GM21367 (cell line): ENCODE results near the gene RTN4RL1.

Experiments
- ATAC-seq: cut with Tn5 transposase; IDR thresholded peaks from one replicate; pipeline ENCODE4 v1.9.1; 2021; ENCODE audit not compliant: unreplicated experiment

RTN4RL1 gene

DNA sequence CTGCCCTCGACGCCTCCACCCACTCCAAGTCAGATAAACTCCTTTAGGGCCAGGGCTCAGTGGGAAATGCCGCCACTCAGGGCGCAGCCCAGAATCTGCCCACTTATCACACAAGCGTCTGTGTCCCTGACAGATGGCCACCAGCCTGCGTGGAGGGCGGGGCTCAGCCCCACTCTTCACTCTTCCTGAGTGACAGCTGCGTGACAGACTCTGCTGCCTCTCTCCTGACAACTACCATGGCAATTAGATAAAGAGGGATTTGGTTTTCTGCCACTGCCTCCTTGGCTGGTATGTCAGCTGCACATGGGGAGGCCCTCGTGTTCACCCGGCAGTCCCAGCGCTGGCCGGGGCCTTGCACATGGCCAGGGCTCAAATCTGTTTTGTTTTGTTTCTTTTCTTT, 96.2 kb downstream of the RTN4RL1 start:
- ATAC-seq = no peak

DNA sequence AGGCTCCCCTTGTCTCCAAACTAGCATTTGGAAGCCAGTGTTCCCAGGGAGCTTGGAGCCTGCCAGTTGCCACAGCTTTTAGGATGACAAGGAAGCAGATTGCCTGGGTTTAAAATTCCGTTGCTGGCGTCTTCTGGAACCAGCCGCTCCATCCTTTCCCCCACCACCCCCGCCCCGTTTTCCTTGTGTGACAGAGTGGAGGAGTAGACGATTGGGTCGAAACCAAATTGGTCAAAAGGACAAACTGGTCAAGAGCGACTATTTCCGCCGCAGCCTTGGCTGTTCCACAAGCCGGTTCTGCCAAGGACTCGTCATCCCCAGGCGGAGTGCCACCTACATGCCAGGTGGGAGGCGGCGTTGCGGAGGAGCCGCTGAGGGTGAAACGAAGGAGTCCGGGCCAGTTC, 104.2 kb downstream of the RTN4RL1 start:
- no peak for ATAC-seq

DNA sequence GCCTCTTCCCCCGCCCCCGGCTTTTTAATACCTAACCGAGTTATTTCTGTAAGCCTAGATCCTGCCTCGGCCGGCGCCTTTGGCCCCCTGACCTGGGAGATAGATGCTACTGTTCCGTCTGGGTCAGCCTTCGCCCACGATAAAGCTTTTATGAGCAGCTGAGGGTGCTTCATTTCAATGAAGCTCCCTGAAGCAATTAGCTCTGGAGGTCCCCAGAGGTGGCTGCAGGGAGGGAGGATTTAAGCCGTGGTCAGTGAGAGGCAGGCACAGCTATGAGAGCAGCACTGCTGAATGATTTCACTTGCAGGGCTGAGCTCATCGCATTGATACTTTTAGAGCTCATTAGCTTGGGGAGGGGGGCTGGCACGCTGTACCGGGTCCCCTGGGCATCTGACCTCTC, 105.9 kb downstream of the RTN4RL1 start:
- no peak for ATAC-seq

DNA sequence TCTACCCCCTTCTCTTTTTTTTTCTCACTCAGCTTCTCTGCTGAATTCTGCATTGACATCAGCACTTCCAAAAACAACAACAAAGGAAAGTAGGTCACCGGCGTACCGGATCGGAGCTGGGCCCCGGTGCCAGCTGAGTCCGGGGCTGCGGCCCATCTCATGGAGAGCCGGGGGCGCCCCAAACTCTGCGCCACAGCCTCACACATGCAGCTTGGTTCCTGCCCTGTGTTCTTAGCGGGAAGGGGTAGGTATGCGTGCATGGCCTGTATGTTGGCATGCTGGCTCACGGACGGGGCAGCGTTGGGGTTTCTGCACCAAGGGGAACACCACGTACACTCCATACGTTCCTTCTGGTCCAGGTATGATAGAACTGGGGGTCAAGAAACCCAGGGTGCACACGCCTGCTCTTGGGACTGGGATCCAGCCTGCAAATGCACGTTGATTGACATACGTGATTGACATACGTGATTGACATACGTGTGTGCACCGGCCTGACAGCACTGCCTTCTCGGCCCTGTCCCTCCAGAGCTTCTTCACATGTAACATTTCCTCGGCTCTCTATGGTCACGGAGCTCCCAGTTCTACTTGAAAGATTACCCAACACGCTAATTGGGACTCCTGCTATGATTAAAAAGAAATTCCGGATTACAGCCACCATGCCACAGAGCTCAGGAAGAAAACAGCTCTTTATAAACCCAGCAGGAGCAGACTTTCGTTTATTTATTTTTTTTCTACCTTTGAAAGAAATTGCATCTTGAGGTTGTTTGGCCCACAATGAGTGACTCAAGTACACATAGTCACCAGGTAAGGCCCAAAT, 106.6 kb downstream of the RTN4RL1 start:
- ATAC-seq = no peak

DNA sequence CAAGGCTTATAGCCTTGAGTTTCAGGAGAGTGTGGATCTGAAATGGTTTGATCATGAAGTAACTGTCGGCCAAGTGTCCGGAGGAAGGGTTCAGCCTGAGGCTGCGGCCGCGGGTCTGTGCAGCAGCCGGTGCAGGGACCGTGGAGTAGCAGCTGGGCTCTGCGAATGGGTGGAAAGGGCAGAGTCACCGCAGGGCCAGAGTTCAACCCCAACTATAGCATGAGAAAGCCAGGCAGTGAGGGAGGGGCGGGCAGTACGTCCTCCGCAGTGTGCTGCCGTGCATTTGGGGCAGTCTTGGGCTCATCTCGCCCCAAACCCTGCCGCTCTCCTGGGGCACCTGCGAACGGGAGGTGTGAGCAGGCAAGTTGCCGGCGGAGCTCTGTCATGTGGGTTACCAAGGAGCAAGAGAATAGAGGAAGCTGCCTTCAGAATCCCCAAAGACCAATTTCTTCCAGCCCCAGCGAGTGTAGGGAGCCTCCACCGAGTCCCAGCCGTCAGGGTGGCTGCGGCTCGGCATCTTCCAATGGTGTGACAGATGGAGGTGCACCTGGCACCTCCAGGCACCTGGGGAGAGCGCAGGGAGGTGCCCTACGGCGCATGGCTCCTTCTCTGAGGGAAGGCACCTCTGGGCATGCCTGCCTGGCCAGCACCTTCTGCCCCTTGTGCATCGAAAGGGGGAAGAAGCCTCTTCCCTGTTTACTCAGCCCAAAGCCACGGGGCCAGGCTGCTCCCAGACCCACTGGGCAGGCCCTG, 108.0 kb downstream of the RTN4RL1 start:
- no peak for ATAC-seq

DNA sequence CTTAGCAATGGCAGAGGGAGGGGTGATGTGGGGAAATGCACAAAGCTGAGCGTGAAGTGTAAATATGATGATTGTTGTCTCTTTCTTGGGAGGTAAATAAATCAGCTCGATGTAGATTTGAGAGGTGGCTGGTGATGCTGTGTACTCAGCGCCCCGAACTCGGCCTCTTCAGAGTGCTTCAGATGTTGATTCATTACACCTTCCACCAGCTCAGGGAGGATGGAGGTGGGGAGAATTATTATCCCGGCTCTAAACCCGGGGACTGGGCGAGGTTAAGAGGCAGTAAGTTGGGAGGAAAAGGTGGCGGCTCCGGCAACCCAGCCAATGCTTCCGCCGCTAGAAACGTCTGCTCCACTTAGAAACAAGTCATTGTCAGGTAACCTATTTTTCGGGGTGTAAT, 108.8 kb downstream of the RTN4RL1 start:
- ATAC-seq = no peak

DNA sequence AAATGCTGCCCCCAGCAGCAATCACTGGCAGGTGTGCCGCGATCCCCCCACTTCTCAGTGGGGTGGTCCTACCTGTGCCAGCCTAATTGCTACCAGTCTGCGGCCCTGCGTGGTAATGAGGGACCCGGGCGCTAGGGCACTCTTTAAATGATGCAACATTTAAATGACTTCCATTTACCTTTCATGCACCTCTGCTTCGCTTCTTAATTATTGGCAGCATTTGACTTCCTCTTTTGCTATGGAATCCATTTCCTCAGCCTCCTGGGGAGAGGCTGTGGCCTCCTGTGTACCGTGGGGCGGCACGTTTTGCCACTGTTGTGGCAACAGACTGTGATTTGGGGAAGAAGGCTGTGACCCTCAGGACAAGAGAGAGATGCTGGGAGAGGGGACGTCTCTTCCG, 109.2 kb downstream of the RTN4RL1 start:
- ATAC-seq = no peak

DNA sequence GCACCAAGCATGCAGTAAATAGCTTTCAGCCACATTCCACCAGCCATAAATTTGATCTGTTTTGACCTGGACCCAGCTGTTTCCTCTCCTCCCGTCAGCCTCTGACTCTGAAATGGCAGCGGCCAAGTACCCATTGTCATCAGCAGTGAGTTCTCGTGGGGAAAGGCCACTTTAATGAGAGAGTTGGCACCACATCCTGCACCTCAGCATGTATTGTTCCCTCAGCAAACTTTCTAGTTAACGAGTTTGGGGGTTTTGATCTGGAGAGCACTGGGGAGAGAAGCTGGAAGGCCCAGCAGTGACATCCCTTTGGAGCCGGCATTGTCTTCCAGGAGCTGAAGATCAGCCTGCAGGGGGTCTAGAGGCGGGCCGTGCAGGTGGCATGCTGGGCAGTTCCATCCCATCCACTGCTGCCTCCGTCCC, 110.5 kb downstream of the RTN4RL1 start:
- ATAC-seq = no peak

DNA sequence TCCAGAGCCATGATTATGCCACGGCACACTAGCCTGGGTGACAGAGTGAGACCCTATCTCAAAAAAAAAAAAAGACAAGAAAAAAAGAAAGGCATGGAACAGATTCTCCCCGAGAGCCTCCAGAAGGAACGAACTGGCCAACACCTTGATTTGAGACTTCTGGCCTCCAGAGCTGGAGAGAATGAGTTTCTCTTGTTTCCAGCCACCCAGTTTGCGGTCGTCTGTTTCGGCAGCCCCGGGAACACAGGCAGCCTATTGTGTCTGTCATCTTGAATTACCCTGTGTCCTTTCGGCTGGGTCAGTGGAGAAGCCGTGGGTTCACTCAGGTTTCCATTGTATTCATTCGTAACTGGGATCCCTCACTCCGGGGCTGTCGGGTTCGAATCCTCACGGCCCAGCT, 111.4 kb downstream of the RTN4RL1 start:
- no peak for ATAC-seq

DNA sequence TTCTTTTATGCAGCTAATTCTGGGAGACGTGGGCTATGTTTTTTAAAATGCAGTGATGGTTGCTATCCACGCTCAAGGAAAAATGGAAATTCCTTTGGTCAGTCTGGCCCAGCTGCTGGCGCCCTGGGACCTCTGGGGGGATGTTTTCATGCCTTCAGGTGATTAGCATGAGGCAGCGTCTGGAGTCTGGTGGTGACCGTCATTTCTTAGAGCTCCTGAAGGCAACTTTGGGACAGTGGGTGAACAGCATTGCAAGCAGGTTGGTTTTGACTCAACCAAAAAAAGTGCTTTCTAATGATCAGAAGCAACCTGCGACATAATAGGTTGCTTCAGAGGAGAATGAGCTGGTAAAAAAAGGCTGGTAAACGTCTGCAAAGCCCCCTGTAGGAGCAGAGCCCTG, 113.0 kb downstream of the RTN4RL1 start:
- no peak for ATAC-seq

DNA sequence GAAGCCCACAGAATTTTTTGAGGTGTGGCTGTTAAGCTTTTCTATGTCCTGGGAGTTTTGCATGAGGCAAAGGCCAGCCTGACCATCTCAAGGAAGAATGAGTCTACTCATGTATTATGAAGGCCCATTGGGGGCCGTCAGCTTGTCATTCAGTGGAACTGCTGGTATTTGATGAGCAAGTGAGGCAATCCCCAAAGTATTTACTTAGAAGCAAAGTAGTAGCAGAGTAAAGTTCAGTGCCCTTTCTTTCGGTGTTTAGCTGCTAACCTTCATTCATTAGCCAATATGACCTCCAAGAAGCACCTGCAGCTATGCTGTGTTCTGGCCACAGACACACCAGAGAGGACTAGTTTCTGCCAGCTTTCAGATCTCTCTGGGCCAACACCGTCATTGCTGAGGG, 115.1 kb downstream of the RTN4RL1 start:
- ATAC-seq = no peak

DNA sequence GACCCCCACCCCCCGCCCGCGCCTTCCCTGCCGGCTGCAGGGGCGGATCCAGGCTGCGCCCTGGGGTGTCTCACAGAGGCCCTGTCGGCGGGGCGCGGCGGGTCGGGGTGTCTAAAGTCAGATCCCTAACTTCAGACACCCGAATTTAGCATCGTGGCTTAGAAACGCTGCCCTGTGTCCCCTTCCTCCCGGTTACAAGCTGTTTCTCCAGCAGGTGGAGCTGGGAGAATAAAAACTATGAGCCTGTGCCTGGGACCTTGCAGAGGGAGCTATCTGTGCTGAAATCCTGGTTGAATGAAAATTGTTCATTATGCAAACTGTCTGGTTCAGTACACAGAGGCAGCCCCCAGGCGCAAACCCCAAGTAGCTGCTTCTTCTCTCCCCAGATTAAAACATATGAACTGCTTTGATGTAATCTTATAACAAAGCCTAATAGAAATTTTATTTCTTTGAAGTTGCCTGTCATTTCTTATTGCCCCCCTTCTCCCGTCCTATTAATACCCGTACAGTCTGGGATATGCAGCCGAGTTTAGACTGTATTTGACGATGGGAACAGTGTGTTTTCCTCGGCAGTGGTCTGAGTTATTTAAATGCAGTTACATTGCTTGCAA, 116.3 kb downstream of the RTN4RL1 start:
- no peak for ATAC-seq

DNA sequence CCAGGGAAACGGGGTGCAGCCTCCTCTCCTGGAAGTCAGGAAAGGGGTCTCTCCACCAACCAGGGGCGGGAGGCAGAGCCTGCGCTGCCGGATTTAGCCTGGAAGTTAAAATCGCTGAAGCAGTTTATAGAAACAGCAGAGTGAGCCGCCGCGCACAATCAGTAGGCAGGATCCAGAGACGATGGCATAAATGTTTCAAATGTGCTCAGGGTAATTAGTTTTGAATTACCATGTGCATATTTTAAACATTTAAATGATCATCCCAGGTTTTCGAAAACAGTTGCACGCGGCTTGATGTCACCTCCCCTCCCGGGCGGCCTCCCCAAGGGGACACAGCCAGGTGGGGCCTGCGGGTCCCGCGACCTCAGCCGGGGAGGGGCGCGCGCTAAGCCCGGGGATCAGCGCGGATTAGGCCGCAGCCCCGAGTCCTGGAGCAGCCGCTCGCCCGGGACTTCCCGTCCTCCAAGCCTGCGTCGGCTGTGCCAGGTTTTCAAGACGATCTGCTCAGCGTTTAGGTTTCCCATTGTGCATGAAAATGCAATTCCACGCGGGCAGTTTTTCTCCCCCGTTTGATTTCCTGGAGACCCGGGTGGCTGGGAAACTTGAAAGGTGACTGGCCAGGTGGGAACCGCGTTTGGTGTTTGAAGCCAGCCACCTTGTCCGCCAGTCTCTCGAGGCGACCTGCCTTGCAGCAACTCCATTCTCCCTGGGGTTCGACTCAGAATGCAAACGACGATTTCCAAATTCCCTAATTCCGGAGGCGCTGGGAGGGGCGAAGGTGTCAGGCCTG, 117.0 kb downstream of the RTN4RL1 start:
- no peak for ATAC-seq

DNA sequence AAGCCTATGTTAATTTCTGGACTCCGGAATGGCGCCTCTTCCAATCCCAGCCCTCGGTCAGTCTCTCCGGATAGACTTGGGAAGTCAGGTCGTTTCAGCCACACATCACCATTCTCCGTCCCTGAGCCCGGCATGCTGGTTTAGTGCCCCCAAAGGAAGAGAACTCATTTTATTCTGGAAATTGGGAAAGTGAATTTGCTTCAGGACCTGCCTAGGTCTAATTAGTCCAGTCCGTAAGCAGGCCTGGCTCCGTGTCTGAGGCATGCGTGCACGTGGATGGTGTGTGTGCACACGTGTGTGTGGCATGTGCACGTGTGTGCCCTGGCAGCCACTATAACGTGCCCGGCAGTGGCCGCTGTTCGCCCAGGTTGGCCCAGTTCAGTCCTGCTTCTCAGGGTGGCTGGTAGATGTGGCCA, 117.9 kb downstream of the RTN4RL1 start:
- no peak for ATAC-seq

DNA sequence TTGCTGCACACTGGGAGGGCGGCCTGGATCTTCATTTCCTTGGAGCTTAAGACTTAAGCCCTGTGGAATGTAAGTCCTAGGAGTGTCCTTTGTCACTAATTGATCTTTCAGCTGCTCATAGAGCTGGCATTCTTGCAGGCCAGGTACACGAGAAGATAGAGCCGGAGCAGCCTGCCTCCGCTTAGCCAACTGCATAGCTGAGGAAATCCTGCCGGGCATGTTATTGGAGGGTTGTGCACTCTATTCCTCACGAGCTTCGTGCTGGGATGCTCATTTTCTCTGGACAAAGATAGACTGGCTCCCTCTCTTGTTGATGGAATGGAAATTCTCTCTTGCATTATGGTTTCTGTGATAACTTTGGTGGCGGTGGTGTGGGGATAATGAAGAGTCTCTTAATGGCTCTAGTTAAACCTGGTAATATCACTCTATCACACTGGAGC, 118.5 kb downstream of the RTN4RL1 start:
- no peak for ATAC-seq

DNA sequence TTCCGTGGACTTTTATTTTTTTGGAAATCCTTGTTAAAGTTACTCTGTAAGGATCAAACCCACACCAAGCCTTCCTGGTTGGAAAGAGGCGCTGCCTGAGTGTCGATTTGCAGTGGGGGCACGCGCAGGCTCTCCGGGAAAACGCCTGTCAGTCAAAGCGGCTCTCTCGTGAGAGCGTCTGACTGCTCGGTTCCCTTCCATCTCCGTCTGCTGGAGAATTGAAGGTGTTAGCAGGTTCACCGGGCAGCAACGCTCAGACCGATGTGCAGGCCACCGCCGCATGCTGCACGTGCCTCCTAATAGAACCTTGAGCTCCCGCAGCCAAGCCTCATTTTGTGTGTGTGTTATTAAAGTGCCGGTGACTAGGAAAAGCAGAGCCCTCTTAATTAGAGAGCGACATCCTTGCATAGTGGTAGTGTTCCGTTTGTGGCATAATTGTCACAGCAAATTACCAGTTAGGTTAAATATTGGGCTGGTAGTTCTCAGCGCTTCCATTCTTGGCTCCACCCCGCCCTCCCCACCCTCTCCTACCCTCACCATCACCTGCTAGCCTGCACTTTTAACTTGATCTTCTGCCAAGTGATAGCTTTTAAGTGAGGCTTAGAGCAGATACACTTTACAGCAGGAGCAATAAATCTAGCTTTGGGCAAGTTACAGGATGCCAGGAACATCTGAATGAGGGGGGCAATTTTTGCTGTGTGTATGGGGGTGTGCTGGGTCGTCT, 119.8 kb downstream of the RTN4RL1 start:
- ATAC-seq = no peak

DNA sequence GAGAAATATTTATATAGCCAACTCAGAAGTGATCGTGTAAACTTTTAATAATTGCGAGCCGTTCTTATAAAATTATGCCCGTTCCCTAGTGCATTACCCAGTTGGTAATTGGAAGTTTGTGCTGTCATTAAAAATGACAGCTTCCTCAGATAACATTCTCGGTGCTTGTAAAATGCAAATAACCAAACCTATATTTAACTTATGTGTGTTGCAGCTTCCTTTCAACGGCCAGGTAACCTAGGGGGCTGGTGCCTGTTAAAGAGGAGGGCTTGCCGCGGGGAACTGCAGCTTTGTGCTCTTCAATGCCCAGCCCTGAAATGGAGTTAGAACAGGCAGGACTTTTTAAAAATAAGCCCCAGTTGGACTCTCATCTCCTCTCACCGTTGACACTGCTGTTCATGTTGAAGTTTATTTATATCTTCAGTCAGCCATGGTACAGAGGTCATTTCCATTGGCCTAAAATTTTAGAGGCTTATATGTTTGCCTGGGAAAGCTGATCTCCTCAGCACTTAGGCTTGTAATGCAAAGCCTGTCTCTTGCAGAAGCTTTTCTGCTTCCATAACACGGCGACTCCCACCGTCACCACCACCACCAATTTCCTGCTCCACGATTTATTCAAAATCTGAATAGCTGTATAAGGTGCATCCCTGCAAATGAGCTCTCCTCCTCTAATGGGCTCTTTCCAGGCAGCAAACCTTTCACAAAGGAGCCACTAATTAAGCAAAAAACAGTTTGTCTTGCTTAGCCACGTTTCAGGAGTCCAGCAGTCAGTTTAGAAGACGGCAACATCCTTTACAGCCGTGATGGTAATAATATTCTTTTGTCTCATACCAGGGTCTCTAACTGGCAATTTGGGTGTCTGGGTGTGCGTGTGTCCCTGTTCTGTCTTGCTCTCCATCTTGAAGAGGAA, 120.6 kb downstream of the RTN4RL1 start:
- ATAC-seq = no peak

DNA sequence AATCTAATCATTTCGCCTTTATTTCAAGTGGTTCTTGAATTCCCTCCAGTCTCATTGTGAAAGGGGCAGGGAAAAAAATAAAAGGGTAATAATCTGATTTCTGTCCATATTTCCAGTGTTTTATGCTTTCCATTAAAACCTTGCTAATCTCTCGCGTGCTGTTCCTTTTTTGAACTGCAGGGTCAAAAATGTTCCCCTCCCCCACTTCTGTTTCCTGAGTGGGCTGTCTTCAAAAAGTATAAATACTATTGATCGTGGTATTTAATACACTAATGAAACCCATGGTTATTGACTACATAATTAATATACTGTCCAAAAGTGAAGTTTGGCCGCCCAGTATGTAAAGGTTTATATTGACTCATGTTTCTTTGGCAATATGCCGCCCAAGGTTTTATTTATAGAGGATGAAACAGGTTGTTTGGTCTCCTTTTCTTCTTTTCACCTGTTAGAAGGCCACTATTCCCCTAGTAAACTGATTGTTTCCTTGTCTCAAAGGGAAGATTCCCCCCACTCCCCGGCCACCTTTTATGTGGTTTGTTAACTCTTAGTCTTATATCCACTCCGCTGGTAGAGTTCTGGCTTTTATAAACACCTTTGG, 125.6 kb downstream of the RTN4RL1 start:
- no peak for ATAC-seq

DNA sequence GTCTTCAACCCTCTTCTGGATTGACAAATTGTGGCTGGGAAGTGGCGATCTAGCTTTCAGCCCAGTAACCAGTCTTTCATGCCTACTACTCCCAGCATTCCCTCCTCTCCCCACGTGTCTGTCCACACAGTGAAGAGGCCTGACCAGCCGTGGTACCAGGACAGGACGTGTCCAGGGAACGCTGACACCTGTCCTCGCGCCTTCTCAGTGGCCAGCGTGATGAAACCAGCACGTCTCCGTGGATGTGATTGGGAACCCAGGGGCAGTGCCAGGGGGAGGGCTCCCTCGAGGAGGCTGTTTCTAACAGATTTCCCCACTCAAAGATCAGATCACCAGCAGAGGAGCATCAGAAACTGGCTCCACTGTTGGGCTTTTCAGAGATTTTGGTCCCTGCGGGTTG, 126.3 kb downstream of the RTN4RL1 start:
- ATAC-seq = no peak
